Measurements from ENCODE around the gene HES3.

HES3 gene

GRCh38 chr1:6235296-6235677, 8.7 kb upstream of the HES3 start:
- DNase-seq (ENCODE audit: low read depth in 1 of 2, low spot score in 1 of 2), result no peak
- Histone ChIP-seq H3K27ac (replicated peaks) (peak overlapping the region; percentile 66), H3K4me3 (replicated peaks; ENCODE audit: insufficient read depth, low read length) (peak overlapping the region; percentile 91), H3K27me3 (ENCODE audit: insufficient read depth, poor library complexity, severe bottlenecking) (peaks cover 8% of the 10 kb centered on the region)
- TF ChIP-seq CTCF (IDR thresholded peaks at IDR 0.05; ENCODE audit: insufficient read depth, low read length), result no peak
- TF ChIP-seq, protein P1, sequence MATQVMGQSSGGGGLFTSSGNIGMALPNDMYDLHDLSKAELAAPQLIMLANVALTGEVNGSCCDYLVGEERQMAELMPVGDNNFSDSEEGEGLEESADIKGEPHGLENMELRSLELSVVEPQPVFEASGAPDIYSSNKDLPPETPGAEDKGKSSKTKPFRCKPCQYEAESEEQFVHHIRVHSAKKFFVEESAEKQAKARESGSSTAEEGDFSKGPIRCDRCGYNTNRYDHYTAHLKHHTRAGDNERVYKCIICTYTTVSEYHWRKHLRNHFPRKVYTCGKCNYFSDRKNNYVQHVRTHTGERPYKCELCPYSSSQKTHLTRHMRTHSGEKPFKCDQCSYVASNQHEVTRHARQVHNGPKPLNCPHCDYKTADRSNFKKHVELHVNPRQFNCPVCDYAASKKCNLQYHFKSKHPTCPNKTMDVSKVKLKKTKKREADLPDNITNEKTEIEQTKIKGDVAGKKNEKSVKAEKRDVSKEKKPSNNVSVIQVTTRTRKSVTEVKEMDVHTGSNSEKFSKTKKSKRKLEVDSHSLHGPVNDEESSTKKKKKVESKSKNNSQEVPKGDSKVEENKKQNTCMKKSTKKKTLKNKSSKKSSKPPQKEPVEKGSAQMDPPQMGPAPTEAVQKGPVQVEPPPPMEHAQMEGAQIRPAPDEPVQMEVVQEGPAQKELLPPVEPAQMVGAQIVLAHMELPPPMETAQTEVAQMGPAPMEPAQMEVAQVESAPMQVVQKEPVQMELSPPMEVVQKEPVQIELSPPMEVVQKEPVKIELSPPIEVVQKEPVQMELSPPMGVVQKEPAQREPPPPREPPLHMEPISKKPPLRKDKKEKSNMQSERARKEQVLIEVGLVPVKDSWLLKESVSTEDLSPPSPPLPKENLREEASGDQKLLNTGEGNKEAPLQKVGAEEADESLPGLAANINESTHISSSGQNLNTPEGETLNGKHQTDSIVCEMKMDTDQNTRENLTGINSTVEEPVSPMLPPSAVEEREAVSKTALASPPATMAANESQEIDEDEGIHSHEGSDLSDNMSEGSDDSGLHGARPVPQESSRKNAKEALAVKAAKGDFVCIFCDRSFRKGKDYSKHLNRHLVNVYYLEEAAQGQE (IDR thresholded peaks at IDR 0.05; ENCODE audit: insufficient replicate concordance, low read depth), result peak; percentile 24

DNA sequence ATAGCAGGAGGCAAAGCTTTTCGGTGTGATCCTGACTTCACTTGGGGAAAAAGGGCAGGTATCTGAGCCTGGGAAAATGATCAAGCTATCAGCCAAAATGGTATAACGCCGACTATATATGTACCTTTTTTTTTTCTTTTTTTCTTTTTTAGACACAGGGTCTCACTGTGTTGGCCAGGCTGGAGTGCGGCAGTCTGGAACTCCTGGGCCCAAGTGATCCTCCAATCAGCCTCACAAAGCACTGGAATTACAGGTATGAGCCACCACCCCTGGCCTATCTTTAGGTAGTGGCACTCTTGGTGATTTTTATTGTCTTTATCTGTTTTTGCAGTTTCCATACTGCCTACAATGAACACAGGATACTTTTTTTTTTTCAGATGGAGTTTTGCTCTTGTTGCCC, 6.9 kb upstream of the HES3 start:
- no peak overlapping the region for H3K27ac ChIP-seq (replicated peaks)
- DNase-seq (ENCODE audit: low read depth in 1 of 2, low spot score in 1 of 2), result no peak
- TF ChIP-seq SPI1 (IDR thresholded peaks at IDR 0.05; ENCODE audit: borderline replicate concordance, low read depth) (no peak), CTCF (IDR thresholded peaks at IDR 0.05; ENCODE audit: insufficient read depth, low read length) (no peak), POLR2AphosphoS5 (IDR thresholded peaks at IDR 0.05; ENCODE audit: low read depth) (no peak), GABPA (IDR thresholded peaks at IDR 0.05; ENCODE audit: low read depth) (no peak)
- TF ChIP-seq, protein P1 (IDR thresholded peaks at IDR 0.05; ENCODE audit: insufficient replicate concordance, low read depth), result no peak
- peaks cover 25% of the 10 kb centered on the region for H3K27me3 ChIP-seq (ENCODE audit: insufficient read depth, poor library complexity, severe bottlenecking)
- no peak overlapping the region for H3K4me3 ChIP-seq (replicated peaks; ENCODE audit: insufficient read depth, low read length)

DNA sequence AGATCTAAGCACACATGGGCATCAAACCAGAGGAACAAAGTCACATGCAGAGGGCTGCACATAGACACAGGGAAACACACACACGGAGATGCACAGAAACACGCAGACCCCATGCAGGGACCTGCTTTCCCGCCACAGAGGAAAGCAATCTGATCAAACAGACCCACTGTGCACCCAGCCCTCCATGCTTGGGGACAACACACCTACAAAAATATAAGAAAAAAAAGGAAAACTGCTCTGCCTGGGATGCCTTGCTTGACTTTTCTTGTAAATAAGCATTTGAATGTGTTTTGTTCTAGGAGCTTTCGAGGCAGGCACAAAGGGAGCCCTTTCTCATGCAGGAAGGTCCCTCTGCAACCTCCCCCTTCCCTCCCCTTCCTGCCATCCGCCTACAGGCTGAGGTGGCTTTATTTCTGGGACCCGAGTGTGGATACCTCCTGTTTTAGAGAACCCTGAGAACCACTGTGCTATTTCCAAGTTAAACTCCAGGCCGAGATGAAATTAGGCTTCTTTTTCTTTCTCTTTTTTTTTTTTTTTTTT, 4.7 kb upstream of the HES3 start:
- Histone ChIP-seq H3K27me3 (ENCODE audit: insufficient read depth, poor library complexity, severe bottlenecking) (peaks cover 42% of the 10 kb centered on the region), H3K4me3 (replicated peaks; ENCODE audit: insufficient read depth, low read length) (no peak overlapping the region), H3K27ac (replicated peaks) (no peak overlapping the region)
- DNase-seq (ENCODE audit: low read depth in 1 of 2, low spot score in 1 of 2), result no peak
- TF ChIP-seq POLR2AphosphoS5 (IDR thresholded peaks at IDR 0.05; ENCODE audit: low read depth) (no peak), SPI1 (IDR thresholded peaks at IDR 0.05; ENCODE audit: borderline replicate concordance, low read depth) (no peak), GABPA (IDR thresholded peaks at IDR 0.05; ENCODE audit: low read depth) (no peak), CTCF (IDR thresholded peaks at IDR 0.05; ENCODE audit: insufficient read depth, low read length) (no peak)
- TF ChIP-seq, protein P1 (IDR thresholded peaks at IDR 0.05; ENCODE audit: insufficient replicate concordance, low read depth), result no peak
